ENCODE measurements around the gene TRIM2.

DNA sequence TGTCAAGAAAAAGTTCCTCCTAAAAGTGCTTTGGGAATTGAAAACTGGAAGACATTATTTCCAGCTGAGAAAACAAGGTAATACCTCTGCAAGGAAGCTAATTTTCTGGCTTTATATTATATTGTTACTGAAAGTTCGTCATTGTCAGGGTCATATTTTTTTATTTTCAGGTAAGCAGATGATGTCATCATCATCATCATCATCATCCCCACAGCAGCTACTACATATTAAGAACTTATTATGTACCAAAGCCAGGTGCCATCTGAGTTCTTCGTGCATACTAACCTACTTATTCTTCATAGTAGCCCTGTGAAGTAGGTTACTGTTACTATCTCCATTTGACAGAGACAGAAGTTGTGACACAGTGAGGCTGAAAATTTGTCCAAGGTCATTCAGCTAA is 87.3 kb downstream of the TRIM2 start:
- TF ChIP-seq ZNF274 (IDR thresholded peaks at IDR 0.05; ENCODE audit: low read depth, low read length) (no peak), YY1 (IDR thresholded peaks at IDR 0.05; ENCODE audit: insufficient read depth, insufficient read length) (no peak)
